GM18508 (cell line): ENCODE measurements around the gene SKI.

Source experiments
- ATAC-seq: cut with Tn5 transposase; IDR thresholded peaks from one replicate; pipeline ENCODE4 v1.9.1; 2021; ENCODE audit warnings: moderate number of reproducible peaks; ENCODE audit not compliant: insufficient read depth, unreplicated experiment

The SKI gene

DNA sequence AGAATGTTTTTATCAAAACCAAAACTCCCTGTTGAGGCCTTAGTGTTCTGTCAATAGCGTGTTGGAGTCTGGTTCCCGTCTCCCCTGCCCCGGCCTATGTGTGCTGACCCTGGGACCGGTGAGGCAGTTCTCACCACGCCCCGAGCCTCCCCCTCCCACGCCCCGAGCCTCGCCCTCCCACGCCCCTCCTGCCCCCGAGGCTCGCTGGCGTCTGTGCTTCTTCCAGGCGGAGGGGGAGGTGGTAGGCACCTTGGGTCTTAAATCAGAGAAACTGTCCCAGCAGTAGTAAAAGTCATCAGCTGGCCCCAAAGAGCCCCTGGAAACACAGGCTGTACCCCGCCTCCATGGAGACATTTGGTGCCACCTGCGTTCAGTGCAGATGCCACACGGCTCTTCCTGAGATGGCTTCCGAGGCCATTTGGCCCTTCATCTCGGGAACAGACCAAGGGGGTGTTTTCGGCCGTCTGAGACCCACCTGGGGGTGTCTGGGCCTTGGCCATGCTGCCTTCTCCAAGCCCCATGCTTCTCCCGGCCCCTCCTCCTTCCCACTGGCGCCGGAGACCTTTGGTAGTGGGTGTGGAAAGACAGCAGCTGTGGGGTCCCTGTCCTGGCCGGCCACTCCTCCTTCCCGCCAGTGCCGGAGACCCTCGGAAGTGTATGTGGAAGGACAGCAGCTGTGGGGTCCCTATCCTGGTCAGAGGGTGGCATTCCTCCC is 44.7 kb downstream of the SKI start:
- ATAC-seq = no peak

DNA sequence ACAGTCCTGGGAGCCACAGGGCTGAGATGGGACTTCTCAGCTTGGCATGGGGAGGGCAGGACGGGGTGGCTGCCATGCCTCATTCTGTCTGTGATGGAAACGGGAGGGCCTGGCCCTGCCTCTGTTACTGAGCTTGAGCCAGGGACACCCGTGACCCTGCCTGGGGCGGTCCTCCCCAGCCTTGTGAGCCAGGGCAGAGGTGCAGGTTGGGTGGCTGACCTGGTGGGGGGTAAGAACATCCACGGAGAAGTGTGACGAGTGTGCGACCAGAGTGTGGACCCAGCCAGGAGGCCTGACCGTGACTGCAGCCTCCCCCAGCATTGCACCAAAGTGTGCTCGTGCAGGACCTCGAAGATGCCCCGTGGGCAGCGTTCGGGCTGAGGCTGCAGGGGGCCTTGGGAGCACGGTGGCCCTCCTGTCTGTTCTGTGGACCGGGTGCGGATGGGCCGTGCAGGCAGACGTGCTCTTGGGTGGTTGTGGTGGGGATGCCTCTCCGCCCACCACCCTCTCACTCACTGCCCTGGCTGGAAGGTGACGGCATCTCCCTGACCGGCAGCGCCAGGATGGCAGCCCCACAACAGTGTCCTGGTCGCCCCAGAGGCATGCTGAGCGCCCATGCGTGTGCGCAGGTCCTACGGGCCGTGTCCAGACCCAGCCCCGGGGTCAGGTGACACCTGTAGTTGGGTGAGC is 45.4 kb downstream of the SKI start:
- no peak for ATAC-seq

DNA sequence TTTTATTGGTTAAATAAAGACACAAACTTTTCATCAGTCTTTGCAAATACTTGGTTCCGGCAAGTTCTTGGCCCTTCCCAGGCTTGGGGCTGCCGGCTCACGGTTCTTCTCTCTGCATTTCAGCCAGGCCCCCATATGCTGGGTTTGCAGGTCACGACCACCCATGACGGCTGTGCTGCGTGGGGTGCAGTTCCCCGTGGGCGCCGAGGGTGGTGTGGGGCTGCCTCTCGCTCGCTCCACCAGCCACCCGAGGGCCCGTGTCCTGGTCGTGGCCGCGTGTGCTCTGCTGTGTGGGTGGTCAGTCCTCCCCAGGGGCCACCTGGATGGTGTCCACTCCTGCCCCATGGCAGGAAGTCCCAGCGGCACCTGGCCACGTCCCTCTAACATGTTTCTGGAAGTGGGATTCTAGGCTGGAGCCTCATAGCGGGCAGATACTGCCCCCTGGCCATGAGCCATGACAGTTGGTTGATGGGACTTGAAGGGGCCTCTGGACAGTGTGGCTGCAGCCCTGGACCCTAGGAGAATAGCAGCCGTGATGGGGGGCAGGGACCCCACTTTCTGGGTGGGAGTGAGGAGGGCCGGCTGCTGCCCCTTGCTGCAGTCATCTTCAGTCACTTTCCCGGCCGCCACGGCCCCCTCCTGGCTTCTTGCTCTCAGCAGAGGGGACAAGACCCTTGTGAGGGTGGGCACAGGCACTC is 46.3 kb downstream of the SKI start:
- ATAC-seq = no peak

DNA sequence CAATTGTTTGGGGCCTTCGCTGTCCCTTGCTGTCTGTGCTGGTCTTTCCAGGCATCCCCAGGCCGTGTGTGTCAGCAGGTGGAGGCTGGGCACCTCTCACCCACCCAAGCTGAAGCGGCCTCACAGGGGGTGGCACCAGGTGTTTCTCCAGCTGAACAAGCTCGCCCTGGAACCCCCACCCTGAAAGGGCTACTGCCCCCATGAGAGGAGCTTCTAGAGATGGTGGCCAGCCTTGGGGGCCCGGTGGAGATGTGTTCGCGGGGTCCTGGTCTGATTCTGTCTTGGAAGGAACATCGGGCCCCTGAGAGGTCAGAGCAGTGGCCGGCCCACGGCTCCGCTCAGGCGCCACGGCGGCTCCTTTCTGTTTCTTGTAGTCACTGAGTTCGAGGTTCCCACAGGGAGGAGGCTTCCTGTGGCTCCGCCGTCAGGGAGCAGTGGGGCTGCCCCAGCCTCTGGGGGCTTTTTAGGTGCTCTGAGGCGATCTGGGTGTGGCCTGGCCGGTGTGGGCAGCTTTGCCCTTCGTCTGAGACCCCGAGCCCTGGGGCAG is 46.9 kb downstream of the SKI start:
- ATAC-seq = no peak

DNA sequence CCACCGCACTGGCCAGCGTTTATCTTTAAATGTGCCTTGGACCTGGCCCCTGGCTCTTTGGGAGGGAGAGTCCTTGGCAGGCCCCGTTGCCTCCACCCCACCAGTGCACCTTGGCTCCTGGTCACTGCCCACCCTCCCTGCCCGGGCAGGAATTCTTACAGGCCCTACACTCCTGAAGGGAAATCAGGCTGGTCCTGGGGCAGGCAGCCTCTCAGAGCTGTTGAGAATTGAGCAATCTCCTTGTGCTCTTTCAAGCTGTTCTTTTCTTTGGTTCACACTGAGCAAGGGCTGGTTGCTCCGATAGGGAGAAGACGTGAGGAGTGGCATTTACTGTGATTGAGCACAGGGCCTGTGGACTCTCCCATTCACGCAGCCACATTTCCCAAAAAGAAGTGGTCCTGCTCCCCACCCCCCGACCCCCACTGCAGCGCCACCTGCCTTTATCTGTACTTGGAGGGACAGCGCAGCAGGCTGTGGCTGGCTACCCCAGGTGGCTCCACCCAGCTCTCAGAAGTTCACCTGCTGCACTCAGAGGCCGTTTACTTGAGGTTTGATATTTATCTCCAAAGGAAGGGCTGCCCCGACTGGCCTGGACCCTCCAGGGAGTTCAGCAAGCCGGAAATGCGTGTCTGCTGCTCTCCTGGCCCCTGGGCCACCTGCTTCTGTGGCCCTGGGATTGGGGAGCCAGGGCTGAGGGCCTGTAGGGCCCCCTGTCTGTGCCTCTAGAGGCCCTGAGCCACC is 47.8 kb downstream of the SKI start:
- no peak for ATAC-seq

DNA sequence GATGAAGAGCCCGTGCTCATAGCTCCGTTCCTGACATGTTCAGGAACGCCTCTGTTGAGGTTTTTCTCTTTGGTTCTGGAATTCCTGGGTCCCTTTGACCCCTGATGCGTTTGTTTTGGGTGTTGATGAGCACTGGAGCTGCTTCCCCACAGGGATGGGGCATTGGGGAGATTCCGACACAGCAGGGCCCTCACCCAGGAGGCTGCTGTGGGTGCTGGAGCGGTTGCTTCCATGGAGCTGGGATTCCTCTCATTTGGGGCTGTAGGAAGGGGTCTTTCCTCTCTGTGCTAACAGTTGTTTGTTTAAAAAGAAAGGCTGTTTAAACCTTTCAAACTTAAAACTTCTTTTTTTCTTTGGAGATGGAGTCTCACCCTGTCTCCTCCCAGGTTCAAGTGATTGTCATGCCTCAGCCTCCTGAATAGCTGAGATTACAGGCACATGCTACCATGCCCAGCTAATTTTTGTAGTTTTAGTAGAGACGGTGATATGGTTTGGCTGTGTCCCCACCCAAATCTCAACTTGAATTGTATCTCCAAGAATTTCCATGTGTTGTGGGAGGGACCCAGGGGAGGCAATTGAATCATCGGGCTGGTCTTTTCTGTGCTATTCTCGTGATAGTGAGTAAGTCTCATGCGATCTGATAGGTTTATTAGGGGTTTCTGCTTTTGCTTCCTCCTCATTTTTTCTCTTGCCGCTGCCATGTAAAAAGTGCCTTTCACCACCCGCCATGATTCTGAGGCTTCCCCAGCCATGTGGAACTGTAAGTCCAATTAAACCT is 48.9 kb downstream of the SKI start:
- ATAC-seq = no peak

DNA sequence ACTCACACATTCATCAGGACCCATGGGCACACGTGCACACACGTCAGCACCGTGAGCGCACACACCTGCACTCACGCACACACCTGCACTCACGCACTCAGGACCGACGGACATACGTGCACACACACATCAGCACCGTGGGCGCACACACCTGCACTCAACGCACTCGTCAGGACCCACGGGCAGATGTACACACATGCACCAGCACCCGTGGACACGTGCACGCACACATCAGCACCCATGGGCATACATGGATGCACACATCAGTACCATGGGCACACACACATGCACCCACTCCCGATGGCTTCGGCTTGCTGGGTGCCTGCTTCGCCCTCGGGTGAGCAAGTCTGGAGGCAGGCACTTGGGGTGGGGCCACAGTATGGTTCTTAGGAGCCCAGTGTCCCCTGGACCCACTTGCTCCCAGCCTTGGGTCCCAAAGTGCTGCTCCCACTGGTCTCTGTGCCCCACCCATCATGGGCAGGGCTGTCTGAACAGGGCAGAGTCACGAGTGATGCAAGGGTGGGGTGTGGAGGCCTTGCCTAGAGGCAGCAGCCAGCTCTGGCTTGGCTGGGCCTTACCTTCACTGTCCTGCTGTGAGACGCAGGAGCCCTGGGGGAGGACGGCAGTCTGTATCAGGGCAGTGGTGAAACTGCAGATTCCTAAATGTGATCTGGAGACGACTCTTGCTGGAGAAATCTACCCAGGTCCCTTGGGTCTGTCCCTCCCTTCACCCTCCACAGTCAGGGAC is 49.8 kb downstream of the SKI start:
- no peak for ATAC-seq

DNA sequence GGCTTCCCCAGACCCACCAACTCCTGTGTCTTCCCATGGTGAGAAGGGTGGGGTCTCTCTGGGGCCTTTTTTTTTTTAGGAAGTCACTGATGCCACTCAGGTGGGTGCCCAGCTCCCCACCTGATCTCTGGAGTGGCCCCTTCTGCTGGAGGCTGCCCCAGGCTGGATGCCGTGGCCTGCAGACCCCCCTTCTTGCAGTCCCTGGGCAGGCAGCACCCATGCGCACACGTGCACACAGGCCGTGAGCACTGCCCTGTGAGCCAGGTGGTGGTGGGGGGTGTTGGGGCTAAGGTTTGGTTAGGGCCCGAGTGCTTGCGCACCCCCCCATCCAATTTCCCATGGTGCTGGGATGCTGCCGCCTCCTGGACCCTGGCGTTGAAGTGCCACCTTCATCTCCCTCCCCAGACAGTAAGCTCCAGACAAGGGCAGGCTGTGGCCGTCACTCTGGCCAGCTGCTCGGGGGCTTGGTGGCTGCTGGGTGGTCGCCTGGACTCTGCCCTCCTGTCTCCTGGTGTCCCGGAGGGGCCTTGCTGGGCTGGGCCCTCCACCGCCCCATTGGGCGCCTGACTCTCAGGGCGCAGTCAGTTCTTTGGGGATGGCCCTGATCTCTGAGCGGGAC is 50.6 kb downstream of the SKI start:
- ATAC-seq = no peak

DNA sequence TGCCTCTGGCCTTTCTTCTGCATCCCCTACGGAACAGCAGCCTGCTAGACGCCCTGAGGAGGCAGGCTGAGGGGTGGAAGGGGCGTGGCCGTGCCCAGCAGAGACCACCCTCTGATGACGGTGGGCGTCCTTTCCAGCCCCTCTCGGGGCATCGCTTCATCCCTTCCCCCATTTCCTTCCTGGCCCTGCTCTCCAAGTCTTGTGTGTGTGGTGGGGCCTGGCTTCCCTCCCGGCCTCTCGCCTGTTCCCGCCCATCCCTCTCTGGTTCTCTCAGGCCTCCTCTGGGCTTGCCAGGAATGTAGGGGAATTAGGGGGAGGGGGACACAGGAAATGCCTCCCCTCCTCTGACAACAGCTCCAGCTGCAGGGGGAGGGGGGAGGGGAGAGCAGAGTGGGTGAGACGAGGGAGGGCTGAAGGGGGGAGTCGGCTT is 51.1 kb downstream of the SKI start:
- ATAC-seq = no peak

DNA sequence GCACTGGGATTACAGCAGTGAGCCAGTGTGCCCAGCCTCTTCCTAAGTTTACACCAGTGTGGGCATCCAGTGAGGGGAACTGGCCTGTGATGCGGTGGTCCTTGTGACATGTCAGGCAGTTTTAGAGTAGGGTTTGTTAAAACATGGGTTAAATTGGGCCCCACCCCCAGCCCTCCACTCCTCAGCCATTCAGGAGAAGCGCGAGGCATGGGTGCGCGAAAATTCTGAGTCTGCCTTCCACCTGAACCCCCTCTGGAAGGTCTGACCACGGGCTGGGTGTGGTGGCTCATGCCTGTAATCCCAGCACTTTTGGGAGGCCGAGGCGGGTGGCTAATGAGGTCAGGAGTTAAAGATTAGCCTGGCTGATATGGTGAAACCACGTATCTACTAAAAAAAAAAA is 51.7 kb downstream of the SKI start:
- no peak for ATAC-seq

DNA sequence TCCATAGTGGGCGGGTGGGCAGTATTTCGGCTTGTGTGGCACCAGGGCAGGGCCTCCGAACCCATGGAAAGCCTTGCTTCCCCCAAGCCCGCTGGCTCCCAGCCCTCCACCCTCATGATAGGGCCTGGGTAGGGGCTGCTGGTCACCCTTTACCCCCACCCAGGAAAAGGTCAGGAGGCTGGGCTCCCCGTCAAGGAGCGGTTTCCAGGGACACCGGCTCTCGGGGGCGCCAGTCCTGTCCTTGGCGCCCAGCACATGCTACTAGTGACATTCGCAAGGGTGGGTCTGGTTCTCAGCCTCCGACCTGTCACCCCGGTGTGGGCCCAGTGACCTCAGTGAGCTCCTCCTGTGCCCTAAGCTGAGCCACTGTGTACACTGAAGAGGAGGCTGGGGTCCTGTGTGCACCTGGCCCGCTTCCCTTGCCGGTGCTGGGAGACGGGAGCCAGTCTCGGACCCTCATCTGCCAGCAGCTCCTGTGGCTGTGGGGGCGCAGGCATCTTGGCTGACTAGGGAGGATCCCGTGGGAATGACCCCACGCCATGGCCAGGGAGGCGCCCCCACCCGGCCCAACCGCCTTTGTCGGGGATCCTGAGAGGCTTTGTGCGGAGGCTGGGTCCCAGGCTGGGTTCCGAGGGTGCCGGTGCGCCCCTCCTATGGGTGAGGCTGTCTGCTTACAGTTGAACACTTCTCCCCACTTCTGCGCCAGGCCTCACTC is 54.6 kb downstream of the SKI start:
- no peak for ATAC-seq

DNA sequence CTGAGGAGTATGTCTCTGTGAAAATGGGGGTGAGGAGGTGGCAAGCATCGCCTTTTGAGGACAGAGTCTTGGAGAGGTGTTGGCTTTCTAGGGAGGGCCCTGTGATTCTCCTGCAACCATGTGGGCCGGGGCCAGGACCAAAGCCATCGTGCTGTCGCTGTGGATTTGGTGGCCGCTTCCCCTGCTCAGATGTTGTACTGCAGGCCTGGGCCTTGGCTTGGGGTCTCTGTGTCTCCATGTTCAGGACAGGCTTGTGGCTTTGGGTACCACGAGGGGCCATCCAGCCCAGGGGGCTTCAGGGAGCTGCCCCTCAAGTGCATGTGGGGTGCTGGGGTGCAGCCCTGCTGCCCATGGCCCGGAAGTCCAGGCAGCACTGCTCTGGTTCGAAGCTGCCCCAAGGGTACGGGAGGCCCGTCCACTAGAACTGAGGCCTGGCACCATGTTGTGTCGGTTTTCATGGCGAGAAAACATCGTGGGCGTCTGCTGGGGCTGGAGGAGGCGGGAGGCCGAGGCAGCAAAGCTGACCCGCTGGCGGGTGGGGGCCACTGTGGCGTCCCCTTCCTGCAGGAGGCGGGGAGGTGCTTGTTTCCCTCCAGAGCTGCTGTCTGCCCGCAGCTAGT is 55.4 kb downstream of the SKI start:
- ATAC-seq = no peak

DNA sequence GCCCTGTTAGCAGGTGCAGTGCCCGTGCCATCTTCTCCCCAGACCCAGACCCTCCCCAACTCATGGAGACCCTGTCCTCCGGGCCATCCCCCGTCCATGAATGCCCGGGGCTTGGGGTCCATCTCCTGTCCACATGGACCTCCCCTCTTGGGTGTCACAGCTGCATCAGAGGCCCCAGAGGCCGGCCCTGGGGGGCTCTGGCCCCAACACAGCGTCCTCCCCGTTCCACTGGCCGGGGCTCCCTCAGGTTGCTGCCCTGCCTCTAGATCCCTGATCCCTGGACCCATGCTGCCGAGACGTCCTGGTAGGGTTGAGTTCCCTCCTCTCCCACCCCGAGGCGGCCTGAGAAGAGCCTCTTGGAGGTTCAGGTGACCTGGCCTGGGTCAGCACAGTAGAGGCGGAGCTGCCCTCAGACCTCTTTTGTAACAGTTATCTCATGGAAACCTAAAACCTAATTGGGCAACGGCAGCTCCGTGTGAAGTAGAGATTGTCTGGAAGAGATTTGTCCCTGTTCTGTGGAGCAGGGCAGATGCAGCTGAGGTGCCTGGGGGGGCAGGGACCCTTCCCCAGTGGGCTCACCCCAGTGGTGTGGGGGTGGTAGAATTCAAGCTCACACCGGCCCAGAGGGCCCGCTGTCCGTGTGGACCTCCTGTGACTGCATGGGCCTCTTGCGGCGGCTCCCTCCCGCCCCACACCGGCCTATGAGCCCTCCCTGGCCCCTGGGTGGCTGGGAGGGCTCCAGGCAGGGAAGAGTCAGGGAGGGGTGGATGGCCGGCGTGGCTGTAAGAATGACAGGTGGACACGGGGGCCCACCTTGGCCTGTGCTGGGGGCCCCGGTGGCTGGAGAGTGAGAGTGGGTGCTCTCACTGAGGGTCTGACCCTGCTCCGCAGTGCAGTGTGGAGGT is 56.1 kb downstream of the SKI start:
- no peak for ATAC-seq

DNA sequence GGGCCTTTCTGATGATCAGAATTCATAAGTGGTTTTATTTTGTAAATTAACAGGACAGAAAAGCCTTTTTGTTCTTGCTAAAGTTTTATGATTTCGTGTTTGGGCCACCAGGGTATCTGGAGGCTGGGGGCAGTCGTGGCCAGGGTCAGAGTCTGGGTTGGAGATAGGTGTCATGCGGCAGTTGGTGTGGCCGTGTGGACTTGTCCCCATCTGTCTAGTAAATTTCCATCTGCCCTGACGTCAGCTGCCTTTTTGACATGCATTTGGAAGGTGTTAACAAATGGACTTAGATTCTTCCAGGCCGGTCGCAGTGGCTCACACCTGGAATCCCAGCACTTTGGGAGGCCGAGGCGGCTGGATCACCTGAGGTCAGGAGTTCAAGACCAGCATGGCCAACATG is 56.8 kb downstream of the SKI start:
- ATAC-seq = no peak

DNA sequence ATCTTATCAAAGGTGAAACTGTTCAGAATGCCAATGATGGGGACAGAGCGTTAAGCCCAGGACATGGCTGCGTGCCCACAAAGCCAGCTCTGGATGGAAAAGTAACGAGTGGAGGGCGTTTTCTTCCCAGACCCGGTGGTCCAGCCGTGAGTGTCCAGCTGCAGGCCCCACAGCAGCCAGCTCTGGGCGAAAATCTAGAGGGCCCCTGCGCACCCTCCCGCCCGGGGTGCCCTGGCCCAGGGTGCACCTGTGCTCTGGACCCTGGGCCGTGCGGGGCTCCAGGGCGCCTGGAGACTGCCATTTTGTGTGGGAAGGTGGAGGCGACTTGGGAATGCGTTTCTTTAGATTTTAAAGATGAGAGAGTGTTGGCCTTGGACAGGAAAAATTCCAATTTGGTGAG is 58.8 kb downstream of the SKI start:
- ATAC-seq = no peak

DNA sequence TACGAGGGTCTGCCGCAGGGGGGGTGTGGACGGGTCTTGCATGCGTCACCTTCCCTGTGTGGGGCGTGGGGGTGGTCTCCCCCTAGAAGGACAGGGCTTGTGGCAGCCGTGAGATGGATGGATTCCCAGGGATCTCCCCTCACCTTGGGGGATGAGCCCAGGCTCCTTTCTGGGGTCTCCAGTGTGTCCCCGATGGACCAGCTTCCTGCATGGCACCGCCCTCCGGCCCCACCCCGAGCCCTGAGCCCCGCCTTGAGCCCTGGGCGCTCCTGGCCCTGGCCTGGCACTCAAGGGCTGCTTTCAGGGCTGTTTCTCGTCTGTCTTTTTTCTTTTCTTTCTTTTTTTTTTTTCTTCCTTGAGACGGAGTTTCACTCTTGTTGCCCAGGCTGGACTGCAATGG is 59.5 kb downstream of the SKI start:
- ATAC-seq = no peak

DNA sequence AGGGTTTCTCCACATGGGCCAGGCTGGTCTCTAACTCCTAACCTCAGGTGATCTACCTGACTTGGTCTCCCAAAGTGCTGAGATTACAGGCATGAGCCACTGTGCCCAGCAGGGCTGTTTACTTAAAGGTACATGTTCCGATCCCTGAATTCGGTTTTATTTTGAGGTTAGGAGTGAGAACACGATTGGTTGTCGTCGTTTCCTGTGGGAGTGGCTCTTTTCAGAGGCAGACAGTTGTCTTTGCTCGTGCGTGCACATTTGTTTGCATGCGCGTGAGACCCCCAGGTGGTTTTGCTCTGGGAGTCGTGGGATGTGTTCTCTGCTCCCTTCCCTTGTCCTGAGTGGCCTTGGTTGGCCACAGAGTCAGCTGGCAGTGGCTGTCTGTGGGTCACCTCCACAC is 60.2 kb downstream of the SKI start:
- ATAC-seq = no peak
